Measurements from ENCODE around the gene PAPPA2.

GRCh38 chr1:176884286-176884685, 421.3 kb downstream of the PAPPA2 start:
- TF ChIP-seq CTCF (conservative IDR thresholded peaks at IDR 0.05; ENCODE audit: low read length) (no peak), EZH2phosphoT487 (IDR thresholded peaks at IDR 0.05; ENCODE audit: borderline replicate concordance, low read depth, low read length) (no peak)

Data from OCI-LY7 (cell line).